HCT116 (cell line): ENCODE measurements around the gene ARHGEF11. TPM values are rescaled to one million over a fixed set of nuclear protein-coding genes. Genes with fewer than 3 reads are reported as not detected.

Source experiments
- ATAC-seq: fragments of 200-7000 bp; cut with Tn5 transposase; 2 replicates; pipeline ENCODE4 v1.9.1; 2020; ENCODE audit warnings: mild to moderate bottlenecking, moderate library complexity
- BruUV-seq: library from RNA; stranded (reverse); fragments of 400-500 nt; replicated peaks from 2 replicates; lab custom pipeline; 2021; lab: Mats Ljungman, UMichigan
- CTCF ChIA-PET: fragments of 300-600 bp; sonication (Branson Sonifier 250); formaldehyde crosslinking; loops from one replicate; lab custom pipeline; 2021; ENCODE audit warnings: antibody characterized with exemption; lab: Charles Lee
- POLR2A ChIA-PET: fragments of 300-600, 350-600 bp; sonication (Branson Sonifier 250); formaldehyde crosslinking; loops from one replicate; lab custom pipeline; 2021; ENCODE audit warnings: antibody characterized with exemption; lab: Charles Lee
- RAD21 ChIA-PET, 2 experiments: fragments of 300-600 bp; sonication (Branson Sonifier 250); formaldehyde crosslinking; loops; one replicate each; lab custom pipeline; 2023; ENCODE audit warnings: low total read pairs in 2 of 2; ENCODE audit not compliant: uncharacterized antibody in 2 of 2, unreplicated experiment in 2 of 2, low non-redundant PET in 1 of 2; lab: Charles Lee
- DNase-seq: peaks from one replicate; pipeline ENCODE4 v3.0.0-alpha.2; 2010; ENCODE audit warnings: low read depth, low spot score
- H2AFZ ChIP-seq: fragments of 200-600 bp; shearing (Covaris generic), sonication (generic); 2 replicates; pipeline ENCODE4 v1.6.1; 2017; ENCODE audit warnings: low read depth, mixed run types, mixed read lengths, antibody characterized with exemption, low read length; ENCODE audit not compliant: poor library complexity, severe bottlenecking
- H3K27ac ChIP-seq: 2 replicates; pipeline ENCODE4 v1.5.1; 2012; ENCODE audit warnings: low read depth, low read length
- H3K27me3 ChIP-seq: fragments of 200-600 bp; sonication (generic); 2 replicates; pipeline ENCODE4 v1.6.1; 2016; ENCODE audit warnings: mixed run types, low read length, mixed read lengths; ENCODE audit not compliant: insufficient read depth
- H3K36me3 ChIP-seq, 2 experiments: fragments of 200-500 bp in 1 of 2; fragments of 200-600 bp in 1 of 2; sonication (Bioruptor generic) in 1 of 2; sonication (generic) in 1 of 2; 2 replicates each; pipeline versions ENCODE4 v1.5.1 to v1.6.1; 2014 to 2016; ENCODE audit warnings: low read length in 2 of 2, inconsistent platforms in 1 of 2, mixed read lengths in 1 of 2, mixed run types in 1 of 2; ENCODE audit not compliant: insufficient read depth in 2 of 2, control insufficient read depth in 1 of 2
- H3K4me1 ChIP-seq, 2 experiments: fragments of 200-600 bp in 1 of 2; sonication (generic) in 1 of 2; 2 replicates each; pipeline versions ENCODE4 v1.5.1 to v1.6.1; 2012 to 2017; ENCODE audit warnings: low read length in 2 of 2, inconsistent platforms in 1 of 2, mild to moderate bottlenecking in 1 of 2, mixed read lengths in 1 of 2, mixed run types in 1 of 2, moderate library complexity in 1 of 2; ENCODE audit not compliant: insufficient read depth in 2 of 2, control insufficient read depth in 1 of 2
- H3K4me2 ChIP-seq: fragments of 200-600 bp; sonication (generic); 2 replicates; pipeline ENCODE4 v1.6.1; 2017; ENCODE audit warnings: mixed run types, low read length, mixed read lengths
- H3K4me3 ChIP-seq, 2 experiments: fragments of 200-600 bp in 1 of 2; sonication (generic) in 1 of 2; replicated peaks in 1 of 2; 2 replicates each; pipeline ENCODE4 v1.5.1; 2011 to 2016; ENCODE audit warnings: low read length in 2 of 2, control low read depth in 1 of 2, low read depth in 1 of 2, mild to moderate bottlenecking in 1 of 2, mixed read lengths in 1 of 2, mixed run types in 1 of 2
- H3K79me2 ChIP-seq: fragments of 200-600 bp; sonication (generic); 2 replicates; pipeline ENCODE4 v1.6.1; 2017; ENCODE audit warnings: mild to moderate bottlenecking, mixed run types, low read length, moderate library complexity, mixed read lengths; ENCODE audit not compliant: insufficient read depth
- H3K9ac ChIP-seq: fragments of 200-600 bp; sonication (generic); 2 replicates; pipeline ENCODE4 v1.6.1; 2016; ENCODE audit warnings: low read length, mixed read lengths
- H3K9me2 ChIP-seq: fragments of 200-600 bp; sonication (generic), shearing (Covaris generic); 2 replicates; pipeline ENCODE4 v1.6.1; 2017; ENCODE audit warnings: mixed run types, mild to moderate bottlenecking, moderate library complexity; ENCODE audit not compliant: insufficient read depth
- H3K9me3 ChIP-seq, 2 experiments: fragments of 200-500 bp in 1 of 2; fragments of 200-600 bp in 1 of 2; sonication (Bioruptor generic) in 1 of 2; sonication (generic) in 1 of 2; 2 replicates each; pipeline ENCODE4 v1.6.1; 2014 to 2017; ENCODE audit warnings: low read length in 2 of 2, mixed read lengths in 2 of 2, inconsistent platforms in 1 of 2, low read depth in 1 of 2, mild to moderate bottlenecking in 1 of 2, mixed run types in 1 of 2, moderate library complexity in 1 of 2; ENCODE audit not compliant: control insufficient read depth in 1 of 2, insufficient read depth in 1 of 2
- H4K20me1 ChIP-seq: fragments of 200-600 bp; sonication (generic), shearing (Covaris generic); 2 replicates; pipeline ENCODE4 v1.6.1; 2017; ENCODE audit warnings: mixed run types, mild to moderate bottlenecking, moderate library complexity; ENCODE audit not compliant: insufficient read depth
- CBX3 ChIP-seq: IDR thresholded peaks from 2 replicates; pipeline ENCODE4 v1.6.1; 2012; ENCODE audit warnings: low read depth
- CEBPB ChIP-seq: IDR thresholded peaks from 2 replicates; pipeline ENCODE4 v1.6.1; 2012; ENCODE audit warnings: low read depth
- CTCF ChIP-seq, 3 experiments: fragments of 200-600 bp in 1 of 3; sonication (generic) in 1 of 3; IDR thresholded peaks in 2 of 3; conservative IDR thresholded peaks in 1 of 3; 2 replicates each; pipeline ENCODE4 v1.5.1; 2012 to 2017; ENCODE audit warnings: low read depth in 2 of 3, low read length in 2 of 3, antibody characterized with exemption in 1 of 3, borderline replicate concordance in 1 of 3, control low read depth in 1 of 3, mild to moderate bottlenecking in 1 of 3, mixed read lengths in 1 of 3, mixed run types in 1 of 3, moderate library complexity in 1 of 3; ENCODE audit not compliant: insufficient read depth in 1 of 3
- EGR1 ChIP-seq: IDR thresholded peaks from 2 replicates; pipeline ENCODE4 v1.6.1; 2012; ENCODE audit warnings: low read depth
- ELF1 ChIP-seq: IDR thresholded peaks from 2 replicates; pipeline ENCODE4 v1.6.1; 2012; ENCODE audit warnings: low read depth, borderline replicate concordance
- EZH2phosphoT487 ChIP-seq: fragments of 200-600 bp; IDR thresholded peaks from 2 replicates; pipeline ENCODE4 v1.6.1; 2018; ENCODE audit warnings: antibody characterized with exemption, borderline replicate concordance
- FOSL1 ChIP-seq: IDR thresholded peaks from 2 replicates; pipeline ENCODE4 v1.6.1; 2012; ENCODE audit warnings: low read depth
- JUND ChIP-seq: IDR thresholded peaks from 2 replicates; pipeline ENCODE4 v1.6.1; 2012
- POLR2A ChIP-seq: IDR thresholded peaks from 2 replicates; pipeline ENCODE4 v1.7.0; 2011; ENCODE audit warnings: borderline replicate concordance; ENCODE audit not compliant: insufficient read depth, insufficient read length; ENCODE audit errors: extremely low read depth
- SP1 ChIP-seq: IDR thresholded peaks from 2 replicates; pipeline ENCODE4 v1.6.1; 2012; ENCODE audit warnings: low read depth
- SRF ChIP-seq: IDR thresholded peaks from 2 replicates; pipeline ENCODE4 v1.6.1; 2012; ENCODE audit warnings: low read depth
- TCF7L2 ChIP-seq: IDR thresholded peaks from 2 replicates; pipeline ENCODE4 v1.7.0; 2011; ENCODE audit warnings: borderline replicate concordance, inconsistent platforms; ENCODE audit not compliant: insufficient read depth, insufficient read length; ENCODE audit errors: extremely low read depth
- YY1 ChIP-seq: IDR thresholded peaks from 2 replicates; pipeline ENCODE4 v1.6.1; 2011; ENCODE audit warnings: low read length, low read depth, moderate library complexity, mild to moderate bottlenecking; ENCODE audit not compliant: insufficient replicate concordance; ENCODE audit errors: extremely low read depth
- ZFX ChIP-seq: fragments of 450-650 bp; IDR thresholded peaks from 2 replicates; pipeline ENCODE4 v1.6.1; 2017
- ZNF274 ChIP-seq: fragments of 200-500 bp; sonication (Bioruptor generic); IDR thresholded peaks from 2 replicates; pipeline ENCODE4 v1.6.1; 2014; ENCODE audit warnings: mild to moderate bottlenecking, low read depth, low read length, inconsistent platforms
- intact Hi-C: fragments of 100-400 bp; cut with micrococcal nuclease; formaldehyde crosslinking; loops from 2 replicates; pipeline ENCODE4 v1.10.0; 2022
- total RNA-seq: library from RNA; stranded (reverse); gene quantifications from one replicate; pipeline ENCODE4 v1.2.1, GENCODE V29; 2021; ENCODE audit not compliant: unreplicated experiment
- TF ChIP-seq, protein P1 (sequence below): IDR thresholded peaks from 2 replicates; pipeline ENCODE4 v1.6.1; 2012

The ARHGEF11 gene
- total RNA-seq, 1 experiment from 2014 or later = 28.9 TPM

GRCh38 chr1:156938813-156939212 lies 106.7 kb downstream of the ARHGEF11 start:
- intact Hi-C loops = no loop called here
- no peak overlapping the region for H3K4me3 ChIP-seq
- H3K4me1 ChIP-seq = no peaks in the 10 kb centered on the region
- H3K36me3 ChIP-seq = peaks cover 4 to 7% of the 10 kb centered on the region in 2 experiments; a peak in 3 of 4 replicates
- H3K9me2 ChIP-seq = no peaks in the 10 kb centered on the region
- H3K9me3 ChIP-seq = no peaks in the 10 kb centered on the region
- ATAC-seq = no peak
- no peak overlapping the region for H3K4me2 ChIP-seq
- TF ChIP-seq ZNF274 (no peak), POLR2A (no peak), EGR1 (no peak), CTCF (IDR thresholded peaks at IDR 0.05 in 2 of 3, conservative IDR thresholded peaks at IDR 0.05 in 1 of 3; ENCODE audit: borderline replicate concordance in 1 of 3, insufficient read depth in 1 of 3, low read depth in 2 of 3, low read length in 2 of 3) (no peak), CEBPB (no peak), YY1 (no peak), SRF (no peak), ELF1 (no peak), JUND (no peak), FOSL1 (no peak), SP1 (no peak), EZH2phosphoT487 (no peak), CBX3 (no peak), ZFX (no peak), TCF7L2 (no peak)
- TF ChIP-seq, protein P1, sequence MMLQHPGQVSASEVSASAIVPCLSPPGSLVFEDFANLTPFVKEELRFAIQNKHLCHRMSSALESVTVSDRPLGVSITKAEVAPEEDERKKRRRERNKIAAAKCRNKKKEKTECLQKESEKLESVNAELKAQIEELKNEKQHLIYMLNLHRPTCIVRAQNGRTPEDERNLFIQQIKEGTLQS = no peak
- no peak overlapping the region for H3K9ac ChIP-seq
- DNase-seq = no peak
- H2AFZ ChIP-seq = no peak overlapping the region
- H3K79me2 ChIP-seq = no peaks in the 10 kb centered on the region
- H4K20me1 ChIP-seq = no peaks in the 10 kb centered on the region
- ChIA-PET RAD21 (no interaction called here), POLR2A (no interaction called here), CTCF (no interaction called here)
- H3K27me3 ChIP-seq = no peaks in the 10 kb centered on the region
- no peak overlapping the region for H3K27ac ChIP-seq
- no TSS peak for BruUV-seq
